HG03039 (cell line): ENCODE data around the gene PNPLA2.

ENCODE experiments used
- ATAC-seq: cut with Tn5 transposase; IDR thresholded peaks from one replicate; pipeline ENCODE4 v1.9.1; 2021; ENCODE audit warnings: mild to moderate bottlenecking, moderate library complexity; ENCODE audit not compliant: unreplicated experiment

Gene PNPLA2

GRCh38 chr11:870418-870817 is 51.7 kb downstream of the PNPLA2 start:
- ATAC-seq, result no peak

GRCh38 chr11:871472-871871 is 52.8 kb downstream of the PNPLA2 start:
- no peak for ATAC-seq

GRCh38 chr11:872799-873198 is 54.1 kb downstream of the PNPLA2 start:
- ATAC-seq, result no peak

GRCh38 chr11:873706-874105 is 55.0 kb downstream of the PNPLA2 start:
- ATAC-seq, result no peak
